ENCODE results near the gene RGS18.
"Not testable (repeated sequence)": the region's sequence is repeated elsewhere in the genome, so short reads cannot be mapped to it uniquely, and the experiment has no call there.

The RGS18 gene

GRCh38 chr1:192161976-192162375, 3.7 kb downstream of the RGS18 start:
- H3K27ac ChIP-seq = no peak overlapping the region
- TF ChIP-seq CTCF (IDR thresholded peaks at IDR 0.05) = no peak
- no peak for DNase-seq (ENCODE audit: low spot score)
- H3K4me3 ChIP-seq = no peak overlapping the region

GRCh38 chr1:192162376-192162775, 4.1 kb downstream of the RGS18 start:
- Histone ChIP-seq H3K27ac (no peak overlapping the region), H3K4me3 (no peak overlapping the region)
- TF ChIP-seq CTCF (IDR thresholded peaks at IDR 0.05) = no peak
- no peak for DNase-seq (ENCODE audit: low spot score)

- not testable (repeated sequence) for DNase-seq (ENCODE audit: low spot score); H3K27ac ChIP-seq; H3K4me3 ChIP-seq
These were observed 6.7 kb downstream of the RGS18 start for GRCh38 chr1:192165002-192165401.

- no peak for TF ChIP-seq CTCF (IDR thresholded peaks at IDR 0.05)
- Histone ChIP-seq H3K27ac (no peak overlapping the region), H3K4me3 (no peak overlapping the region)
- DNase-seq (ENCODE audit: low spot score) = no peak
These were observed 8.7 kb downstream of the RGS18 start for GRCh38 chr1:192167011-192167410.

GRCh38 chr1:192167911-192168700, 9.8 kb downstream of the RGS18 start:
- Histone ChIP-seq H3K4me3 (no peak overlapping the region), H3K27ac (no peak overlapping the region)
- TF ChIP-seq CTCF (IDR thresholded peaks at IDR 0.05) = no peak
- no peak for DNase-seq (ENCODE audit: low spot score)

GRCh38 chr1:192168964-192169363, 10.7 kb downstream of the RGS18 start:
- TF ChIP-seq CTCF (IDR thresholded peaks at IDR 0.05) = no peak
- Histone ChIP-seq H3K27ac (no peak overlapping the region), H3K4me3 (no peak overlapping the region)
- no peak for DNase-seq (ENCODE audit: low spot score)

- Histone ChIP-seq H3K4me3 (no peak overlapping the region), H3K27ac (no peak overlapping the region)
- TF ChIP-seq CTCF (IDR thresholded peaks at IDR 0.05) = no peak
- no peak for DNase-seq (ENCODE audit: low spot score)
These were observed 12.1 kb downstream of the RGS18 start for GRCh38 chr1:192170196-192170984.

Data from coronary artery (tissue), 2 donors.